ENCODE measurements around the gene CAMK1D.

Gene CAMK1D

DNA sequence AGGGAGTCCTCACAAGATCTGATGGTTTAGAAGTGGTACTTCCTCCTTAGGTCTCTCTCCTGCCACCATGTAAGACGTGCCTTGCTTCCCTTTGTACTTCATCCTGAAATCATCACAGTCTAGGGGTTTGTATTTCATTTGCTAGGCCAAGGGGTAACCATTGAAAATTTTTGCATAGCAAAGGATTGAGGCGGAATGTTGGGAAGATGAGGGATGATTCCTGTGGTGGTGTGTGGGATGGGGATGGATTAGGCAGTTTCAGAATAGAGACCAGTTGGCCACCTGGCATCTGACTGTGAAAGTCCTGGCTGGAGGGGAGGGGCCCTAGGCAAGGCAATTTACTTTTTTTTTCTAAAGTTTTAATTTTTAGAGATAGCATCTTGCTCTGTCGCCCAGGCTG is 222.9 kb downstream of the CAMK1D start:
- DNase-seq, result no peak

DNA sequence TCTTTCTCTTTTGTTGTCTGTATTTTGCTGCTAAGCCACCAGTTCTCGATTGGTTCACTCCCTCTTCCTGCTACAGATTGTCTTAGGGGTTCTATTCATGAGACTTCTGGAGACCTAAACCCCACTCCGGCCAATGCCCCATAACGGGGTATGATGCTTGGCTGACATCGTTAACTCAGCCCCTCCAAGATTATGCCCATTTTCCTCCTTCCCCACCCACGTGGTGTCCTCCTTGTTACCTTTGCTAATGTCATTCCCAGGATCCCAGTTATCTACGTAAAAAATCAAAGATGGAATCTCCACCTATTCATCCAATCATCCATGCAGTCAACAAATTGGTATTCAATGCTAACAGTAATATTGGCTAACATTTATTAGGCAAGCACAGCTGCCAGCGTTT is 228.3 kb downstream of the CAMK1D start:
- DNase-seq, result no peak

DNA sequence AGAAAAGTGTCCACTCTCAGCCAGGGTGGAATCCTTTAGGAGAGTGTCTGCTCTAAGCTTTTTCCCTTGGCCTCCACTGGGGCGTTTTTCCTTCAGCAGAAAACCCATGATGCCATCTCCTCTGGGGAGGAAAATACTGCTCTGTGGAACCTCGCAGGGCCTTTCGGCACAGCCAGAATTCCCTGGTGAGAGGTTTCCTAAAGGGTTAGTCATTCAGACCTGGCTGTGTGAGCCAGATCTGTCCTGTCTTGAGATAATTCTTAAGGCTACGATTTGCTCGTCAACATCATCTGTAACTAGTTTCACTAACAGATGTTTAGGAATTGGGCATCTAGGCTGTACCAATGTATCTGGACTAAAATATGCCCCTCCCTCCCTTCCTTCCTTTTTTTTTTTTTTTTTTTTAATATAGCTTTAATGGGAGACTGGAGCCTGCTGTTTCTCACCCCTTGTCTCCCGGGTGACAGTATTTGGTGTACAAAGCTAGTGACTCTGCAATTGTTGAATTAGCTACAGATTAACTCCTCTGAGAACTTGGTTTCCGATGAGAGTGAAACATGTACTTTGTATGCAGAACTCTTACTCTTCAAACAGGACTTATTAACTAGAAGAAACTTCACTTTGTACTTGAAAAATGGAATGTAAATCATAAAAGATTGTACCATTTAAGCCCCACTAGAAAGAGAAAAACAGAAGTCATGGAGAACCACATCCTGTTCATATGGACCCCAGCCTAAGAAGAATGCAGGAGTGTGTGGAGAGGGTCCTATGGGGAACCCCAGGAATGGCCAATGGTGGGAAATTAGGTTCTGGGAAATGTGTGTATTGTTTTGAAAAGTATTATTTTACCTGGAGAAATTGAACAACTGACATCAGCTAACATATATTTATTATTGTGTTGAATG is 230.9 kb downstream of the CAMK1D start:
- no peak for DNase-seq

DNA sequence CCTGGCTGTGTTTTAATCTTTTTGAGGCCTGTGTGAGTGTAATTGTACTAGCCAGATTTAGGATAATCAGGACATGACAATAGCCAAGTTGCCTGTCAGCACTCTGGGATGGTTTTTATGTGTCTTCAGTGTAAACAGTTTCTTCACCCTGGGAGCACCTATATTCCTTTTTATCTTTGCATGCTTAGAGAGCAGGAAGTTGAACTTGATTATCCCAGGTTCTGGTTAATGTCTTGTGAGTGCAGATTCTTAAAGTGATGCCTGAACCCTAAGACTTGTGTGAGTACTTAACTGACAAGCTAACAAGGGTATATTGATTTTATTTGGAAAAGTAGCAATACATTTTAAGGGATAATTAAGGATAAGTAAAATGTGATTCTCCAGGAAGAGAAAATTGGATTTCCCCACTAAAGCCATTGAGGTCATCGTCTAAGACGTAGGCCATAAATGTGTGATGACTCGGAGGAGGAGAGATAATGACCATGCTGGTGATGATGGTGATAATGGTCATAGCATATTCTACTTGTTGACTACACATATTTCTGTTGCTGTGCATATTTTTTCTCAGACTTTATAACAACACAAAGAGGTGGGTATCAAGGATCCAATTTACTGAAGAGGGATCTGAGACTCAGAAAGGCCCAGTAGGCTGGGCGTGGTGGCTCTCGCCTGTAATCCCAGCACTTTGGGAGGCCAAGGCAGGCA is 234.7 kb downstream of the CAMK1D start:
- DNase-seq, result no peak

DNA sequence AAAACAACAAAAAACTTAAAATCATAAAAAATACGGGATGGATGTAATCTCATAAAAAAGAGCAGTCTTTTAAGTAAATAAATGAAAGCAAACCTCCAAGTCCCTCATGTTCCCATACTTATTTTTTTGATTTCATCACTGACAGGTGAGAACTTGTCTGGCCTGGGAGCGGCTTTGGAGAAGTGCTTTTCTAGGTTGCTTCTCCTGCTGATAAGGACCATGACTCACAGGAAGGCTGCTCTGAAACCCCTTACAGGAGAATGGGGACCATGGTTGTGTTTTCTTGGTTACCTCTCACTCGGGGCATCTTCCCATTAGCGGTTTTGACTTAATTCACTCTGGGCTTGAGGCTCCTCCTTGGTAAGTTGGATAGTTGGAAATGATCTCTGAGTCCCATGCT is 237.4 kb downstream of the CAMK1D start:
- no peak for DNase-seq

DNA sequence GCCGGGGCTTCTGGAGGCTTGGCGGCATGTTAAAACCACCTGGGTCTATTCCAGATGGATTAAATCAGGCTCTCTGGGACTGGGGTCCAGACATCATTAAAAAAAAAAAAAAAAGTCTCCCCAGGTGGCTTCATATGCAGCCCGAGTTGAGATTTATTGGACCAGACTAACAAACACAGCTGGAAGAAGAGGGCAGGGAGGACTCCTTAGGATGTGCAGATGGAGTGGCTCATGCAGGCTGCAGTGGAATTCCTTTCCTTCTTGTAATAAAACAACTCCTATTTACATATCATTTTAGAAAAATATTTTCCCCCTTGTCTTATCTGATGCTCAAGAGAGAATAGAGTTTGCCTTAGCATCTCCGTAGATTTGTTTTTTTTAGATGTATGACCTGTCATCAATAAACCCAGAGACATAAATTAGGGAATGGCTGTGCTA is 238.1 kb downstream of the CAMK1D start:
- no peak for DNase-seq

DNA sequence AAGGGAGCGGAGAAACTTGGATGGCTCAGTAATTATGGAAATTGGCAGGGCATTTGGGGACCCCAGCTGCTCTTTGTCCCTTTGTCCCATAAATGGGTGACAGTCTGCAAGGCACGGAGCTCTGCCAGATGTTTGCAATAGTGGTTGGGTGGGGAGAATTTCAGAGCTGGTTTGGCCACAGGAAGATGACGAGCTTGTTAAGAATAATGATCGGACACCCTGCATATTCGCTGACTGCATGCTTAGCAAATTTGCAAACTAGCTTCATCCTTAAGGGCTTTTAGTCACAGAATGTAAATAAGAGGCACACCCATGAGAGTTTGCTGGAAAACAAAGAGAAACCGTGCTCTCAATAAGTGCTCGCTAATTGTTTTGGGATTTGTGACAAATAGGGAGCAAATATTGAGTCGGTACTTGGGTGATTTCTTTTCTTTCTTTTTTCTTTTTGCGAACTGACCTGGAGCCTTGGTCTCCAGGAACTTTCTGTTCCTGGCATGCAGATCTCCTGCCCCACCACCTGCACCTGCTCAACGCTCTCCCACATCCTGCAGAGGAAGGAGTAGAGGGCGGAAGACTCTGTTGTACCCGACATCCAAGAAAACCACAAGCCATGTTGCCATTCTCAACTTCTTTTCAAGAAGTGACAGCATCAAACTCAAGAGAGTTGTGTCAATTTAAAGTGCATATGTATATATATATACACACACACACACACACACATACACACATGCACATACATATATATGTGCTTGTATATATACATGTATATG is 238.9 kb downstream of the CAMK1D start:
- DNase-seq, result no peak

DNA sequence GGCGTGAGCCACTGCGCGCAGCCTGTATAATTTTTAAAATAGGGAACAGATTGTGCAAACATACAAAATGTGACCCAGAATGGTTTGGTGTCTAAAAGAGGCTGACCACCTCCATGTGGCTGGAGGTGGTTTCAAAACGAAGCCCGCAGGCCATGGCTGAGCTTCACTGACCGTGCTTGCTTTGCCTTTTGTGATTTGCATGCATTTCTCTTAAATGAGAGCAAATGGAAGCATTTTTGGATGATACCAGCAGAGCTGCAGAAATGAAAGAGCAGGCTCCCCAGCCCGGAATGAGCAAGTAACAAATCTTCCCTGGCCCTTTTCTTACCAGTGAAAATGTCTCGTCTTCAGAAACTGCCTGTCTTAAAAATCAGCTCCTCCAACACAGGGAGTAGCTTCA is 239.9 kb downstream of the CAMK1D start:
- no peak for DNase-seq

DNA sequence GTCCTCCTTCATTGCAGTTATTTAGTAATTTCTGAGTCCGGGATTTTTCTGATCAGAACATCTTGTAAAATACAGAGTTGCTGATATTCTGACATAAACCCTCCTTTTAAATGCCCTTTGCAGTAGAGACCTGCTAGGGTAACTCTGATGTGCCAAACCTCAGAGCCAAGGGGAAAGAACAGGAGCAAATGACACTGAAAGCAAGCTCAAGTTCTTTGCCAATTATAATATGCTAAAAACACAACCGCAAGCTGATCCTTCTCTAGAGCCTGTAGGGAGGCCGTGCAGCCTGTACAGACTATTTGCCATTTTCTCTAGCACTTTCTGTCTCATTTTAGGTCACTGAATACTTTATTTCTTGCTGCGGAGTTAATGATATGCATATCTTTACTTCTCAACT is 240.4 kb downstream of the CAMK1D start:
- no peak for DNase-seq

DNA sequence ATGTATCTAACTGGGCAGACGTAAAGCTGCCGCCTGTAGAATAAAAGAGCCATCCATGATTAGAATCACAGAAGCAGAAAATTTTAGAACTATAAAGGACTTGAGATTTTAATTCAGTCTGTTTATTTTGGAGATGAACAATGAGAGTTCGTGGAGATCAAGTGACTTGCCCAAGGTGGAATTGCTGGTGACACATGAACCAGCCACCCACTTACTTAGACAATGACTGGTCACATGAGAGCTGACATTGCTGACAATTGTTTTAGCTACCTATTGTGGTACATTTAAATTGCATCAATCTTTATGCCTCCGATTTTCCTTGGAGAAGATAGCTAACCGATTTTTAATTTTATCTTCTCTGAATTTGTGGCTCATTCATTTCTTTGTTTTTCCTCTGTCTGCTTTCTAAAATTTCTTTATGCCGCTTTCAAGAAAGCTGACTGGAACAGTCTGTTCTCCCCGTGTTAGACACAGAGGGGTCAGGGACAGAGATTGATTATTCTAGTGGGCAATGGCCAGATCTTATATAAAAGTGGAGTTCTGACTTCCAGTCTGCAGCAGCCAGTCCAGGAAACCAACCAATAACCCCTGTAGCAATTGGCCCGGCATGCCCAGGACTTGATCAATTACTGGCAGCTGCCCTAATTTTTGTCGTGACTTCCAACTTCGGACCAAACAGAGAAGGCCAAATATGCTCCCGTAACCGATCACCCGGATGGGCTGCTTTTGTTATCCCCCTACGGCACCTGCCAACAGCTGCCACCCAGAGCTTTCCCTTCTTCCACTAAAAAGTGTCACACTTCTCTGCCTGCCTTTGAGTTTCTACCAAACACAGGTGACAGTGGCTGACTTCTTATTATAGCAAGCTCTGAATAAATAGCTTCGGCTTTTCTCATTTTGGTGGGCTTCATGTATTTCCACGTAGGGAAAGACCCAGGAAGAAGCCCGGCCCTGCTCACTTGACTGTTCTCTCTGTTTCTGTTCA is 241.6 kb downstream of the CAMK1D start:
- no peak for DNase-seq

DNA sequence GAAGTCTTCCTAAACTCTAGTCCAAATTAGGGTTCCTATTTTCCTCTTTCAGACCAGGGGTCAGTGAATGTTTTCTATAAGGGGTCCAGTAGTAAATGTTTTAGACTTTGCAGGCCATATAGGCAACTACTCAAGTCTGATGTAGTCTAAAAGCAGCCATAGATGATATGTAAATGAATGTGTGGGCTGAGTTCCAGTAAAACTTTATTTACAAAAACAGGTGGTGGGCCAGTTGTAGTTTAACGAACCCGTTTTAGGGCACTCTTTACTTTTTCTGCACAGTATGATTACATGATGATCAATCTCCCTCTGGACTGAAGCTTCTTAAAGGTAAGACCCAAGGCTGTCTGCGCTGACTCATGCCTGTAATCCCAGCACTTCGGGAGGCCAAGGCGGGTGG is 243.6 kb downstream of the CAMK1D start:
- no peak for DNase-seq

DNA sequence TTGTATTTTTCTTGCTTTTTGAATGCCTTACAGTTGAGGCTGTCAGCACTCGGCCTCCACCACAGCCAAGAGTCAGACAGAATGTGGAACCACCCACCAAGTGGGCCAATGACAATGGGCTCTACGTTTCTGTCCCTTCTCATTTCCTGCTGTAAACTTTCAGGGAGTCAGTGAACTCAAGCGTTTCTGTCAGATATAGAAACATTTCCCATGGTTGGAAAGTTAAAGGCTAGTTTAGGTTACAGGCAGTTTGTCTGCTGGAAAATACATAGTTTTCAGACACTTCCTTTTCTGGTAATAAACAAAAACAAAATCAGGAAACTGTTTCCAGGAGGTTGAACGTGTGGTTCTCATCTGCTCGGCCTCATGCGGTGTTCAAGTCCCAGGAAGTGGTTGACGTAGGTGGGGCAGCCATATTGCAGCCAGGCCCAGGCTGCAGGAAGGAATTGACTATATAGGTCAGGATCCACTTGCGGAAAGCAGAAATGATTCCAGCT is 245.1 kb downstream of the CAMK1D start:
- DNase-seq, result peak; percentile 2

DNA sequence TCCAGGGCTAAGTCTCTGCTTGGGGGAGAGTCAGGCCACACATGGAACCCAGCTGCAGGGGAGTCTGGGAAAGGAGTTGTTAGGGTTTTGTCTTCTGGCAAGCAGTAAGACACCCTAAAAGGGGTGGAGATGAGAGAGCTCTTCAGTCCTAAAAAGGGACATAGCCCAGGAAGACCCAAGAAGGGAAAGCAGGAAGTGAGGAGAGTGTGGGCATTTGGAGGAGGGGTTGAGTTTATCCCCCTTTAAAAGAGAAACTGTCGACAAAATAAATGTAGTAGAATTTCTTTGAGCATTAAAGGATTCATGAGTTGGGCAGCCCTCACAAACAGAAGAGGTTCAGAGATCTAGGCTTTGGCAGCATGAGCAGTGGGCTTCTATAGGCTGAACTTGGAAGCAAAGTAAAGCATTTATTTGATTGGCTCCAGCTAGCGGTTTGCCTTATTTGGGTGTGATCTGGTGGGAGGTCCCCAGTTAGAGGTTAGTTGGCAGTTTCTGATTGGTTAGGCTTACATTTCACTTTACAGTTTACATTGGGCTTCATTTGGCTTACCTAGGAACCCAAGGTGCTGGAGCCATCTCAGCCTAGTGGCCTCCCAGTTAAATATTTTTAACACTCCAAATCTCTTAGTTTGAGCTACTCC is 246.7 kb downstream of the CAMK1D start:
- DNase-seq, result no peak

DNA sequence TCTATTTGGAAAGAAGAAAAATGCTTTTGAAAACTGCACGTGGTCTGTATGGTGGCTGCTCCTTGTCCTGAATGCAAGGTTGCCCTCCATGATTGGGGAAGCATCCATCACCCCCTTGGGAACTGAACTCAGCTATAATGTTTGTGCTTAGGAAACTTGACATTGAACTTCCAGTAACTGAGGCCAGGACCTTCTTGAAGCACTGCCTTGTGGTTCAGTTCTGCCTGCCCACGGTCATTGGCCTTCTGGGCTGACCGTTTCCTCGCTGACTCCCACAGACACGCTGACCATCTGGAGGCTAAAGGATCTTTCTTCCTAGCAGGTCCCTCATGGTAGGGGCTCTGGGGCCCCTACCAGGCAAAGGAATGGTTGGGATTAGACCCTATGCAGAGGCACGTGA is 247.8 kb downstream of the CAMK1D start:
- no peak for DNase-seq

DNA sequence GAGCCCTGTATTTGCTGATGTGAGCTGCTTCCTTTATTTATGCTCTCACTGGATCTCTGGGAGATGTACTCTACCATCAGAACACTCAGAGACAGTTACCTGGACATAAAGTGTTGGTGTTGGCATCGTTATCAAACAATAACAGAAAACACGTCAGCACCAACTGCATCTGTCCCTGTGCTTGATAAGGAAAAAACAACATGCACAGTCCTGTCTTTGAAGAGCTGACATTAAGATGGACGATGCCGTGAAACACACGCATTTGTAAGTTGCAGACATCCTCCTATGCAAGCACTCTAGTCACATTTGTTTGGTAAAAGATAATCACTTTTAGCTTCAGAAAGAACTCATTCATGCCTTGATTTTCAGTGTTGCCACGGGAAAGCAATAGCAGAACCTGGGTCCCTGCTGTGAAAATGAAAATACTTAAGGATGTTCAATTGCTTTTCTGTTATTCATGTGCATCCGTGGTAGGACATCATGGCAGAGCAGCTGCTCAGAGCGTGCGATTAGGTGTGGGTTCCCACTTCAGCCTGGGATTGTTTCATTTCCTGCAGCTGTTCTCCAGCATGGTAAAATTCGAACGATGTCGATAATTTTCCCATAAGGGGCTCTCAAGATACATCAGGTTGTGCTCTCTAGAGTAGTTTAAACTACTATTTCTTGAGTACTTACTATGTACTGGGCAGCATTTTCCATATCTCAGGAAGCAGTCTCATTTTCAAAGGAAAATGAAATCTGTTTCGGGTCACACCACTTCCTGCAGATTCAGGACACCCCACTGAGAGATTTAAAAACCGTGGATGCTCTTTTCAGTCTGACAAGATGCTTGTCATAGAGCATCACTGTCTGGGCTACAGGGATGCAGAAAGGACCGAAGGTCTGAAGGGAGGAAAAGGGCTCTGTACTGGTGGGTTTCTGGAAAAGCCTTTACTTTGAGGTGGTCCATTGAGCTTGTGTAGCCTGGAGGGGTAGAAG is 248.7 kb downstream of the CAMK1D start:
- no peak for DNase-seq

DNA sequence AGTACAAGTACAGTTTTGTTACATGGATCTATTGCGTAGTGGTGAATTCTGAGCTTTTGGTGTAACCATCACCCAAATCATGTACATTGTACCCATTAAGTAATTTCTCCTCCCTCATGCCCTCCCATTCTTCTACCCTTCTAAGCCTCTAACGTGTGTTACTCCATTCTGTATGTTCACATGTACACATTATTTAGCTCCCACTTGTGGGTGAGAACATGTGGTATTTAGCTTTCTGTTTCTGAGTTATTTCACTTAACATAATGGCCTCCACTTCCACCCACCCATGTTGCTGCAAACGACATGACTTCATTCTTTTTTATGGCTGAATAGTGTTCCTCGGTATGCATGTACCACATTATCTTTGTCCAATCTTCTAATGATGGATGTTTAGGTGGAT is 251.3 kb downstream of the CAMK1D start:
- DNase-seq, result no peak

DNA sequence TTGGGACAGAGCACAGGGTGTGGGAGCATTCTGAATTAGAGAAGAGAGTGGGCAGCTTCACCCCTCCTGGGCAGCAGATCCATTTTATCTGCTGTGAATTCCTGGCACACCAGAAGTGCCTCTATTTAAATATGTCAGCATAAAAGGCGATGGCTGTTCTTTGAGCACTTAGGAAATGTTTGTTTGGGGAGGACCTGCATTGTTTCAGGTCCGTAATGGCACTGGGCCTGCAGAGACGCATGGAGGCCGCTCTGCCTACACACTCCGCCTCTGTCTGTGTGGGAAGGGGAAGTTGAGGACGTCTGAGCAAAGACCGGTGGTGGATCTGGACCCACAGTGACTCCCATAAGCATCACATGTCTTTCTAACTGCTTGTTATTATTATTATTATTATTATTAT is 253.2 kb downstream of the CAMK1D start:
- no peak for DNase-seq

DNA sequence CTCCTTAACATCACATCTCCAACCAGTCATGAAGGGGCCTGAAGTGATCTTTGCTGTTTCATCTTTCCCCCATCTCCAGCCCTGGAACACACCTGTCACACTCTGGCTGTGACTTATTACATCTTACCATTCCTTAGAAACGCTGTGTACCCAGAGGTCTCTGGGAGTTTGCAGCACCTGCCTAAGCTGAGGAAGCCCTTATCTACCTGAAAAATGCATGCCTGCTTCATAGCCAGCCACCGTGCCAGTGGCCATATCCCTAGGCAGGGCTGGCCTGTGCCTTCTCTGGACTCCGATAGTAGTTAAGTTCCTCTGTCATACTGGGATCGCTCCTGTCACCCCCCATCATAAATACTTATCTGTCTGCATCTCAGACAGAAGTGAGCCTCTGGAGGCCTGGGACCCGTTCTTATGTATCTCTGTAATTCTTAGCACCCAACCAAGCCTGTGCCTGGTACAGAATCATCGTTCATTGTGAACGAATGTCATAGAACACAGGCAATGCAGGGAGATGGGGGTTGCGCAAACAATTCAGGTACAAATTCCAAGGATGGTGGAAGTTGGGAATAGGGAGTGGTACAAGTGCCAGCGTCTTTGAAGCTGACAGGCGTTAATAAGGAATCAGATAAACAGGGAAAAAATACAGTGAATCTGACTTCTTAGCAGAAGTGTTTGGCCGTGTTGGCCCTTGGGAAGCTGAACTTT is 254.6 kb downstream of the CAMK1D start:
- DNase-seq, result no peak

DNA sequence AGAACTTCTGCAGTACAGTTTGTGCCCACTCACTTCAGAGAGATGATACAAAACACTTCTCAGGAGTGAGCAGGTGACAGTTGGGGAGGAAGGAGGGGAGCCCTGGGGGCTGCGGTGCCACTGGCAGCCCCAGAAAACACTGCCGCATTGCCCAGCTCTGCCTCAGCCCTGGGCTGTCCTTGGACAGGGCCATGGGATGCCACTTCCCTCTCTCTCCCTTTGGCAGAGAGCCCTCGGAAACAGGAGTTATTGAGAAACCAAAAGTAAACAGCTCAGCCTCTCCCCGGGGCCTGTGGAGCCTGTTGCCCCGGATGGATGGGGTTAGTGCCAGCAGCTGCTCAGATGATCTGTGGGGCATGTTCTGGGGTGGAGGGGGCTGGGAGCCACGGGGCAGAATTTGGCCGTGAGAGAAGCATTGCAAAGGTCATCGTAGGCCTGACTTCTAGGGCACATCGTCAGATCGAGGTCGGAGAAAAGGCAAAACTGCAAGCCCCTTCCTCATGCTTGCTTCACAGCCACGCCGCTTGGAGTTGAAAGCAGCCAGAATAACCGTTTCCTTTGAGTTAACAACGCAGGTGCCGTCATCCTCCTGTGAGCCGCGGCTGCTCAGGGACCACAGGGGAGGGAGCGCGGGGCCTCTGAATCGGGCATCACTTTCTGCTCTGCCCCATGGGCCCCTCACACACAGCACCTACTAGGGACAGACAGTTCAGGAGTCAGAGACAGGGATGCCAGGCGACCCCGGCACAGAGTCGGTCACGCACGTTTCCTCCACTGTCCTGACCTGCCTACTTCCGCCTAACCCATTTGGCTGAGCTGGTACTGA is 256.4 kb downstream of the CAMK1D start:
- peak; percentile 36 for DNase-seq

Data from stimulated activated naive CD4-positive, alpha-beta T cell treated with Interleukin-2 at 50 U/mL for 16 hours (primary cell).